ENCODE measurements around the gene DUSP6. TPM values are rescaled to one million over a fixed set of nuclear protein-coding genes. Genes with fewer than 3 reads are reported as not detected.
A peak's percentile ranks its signal among the peaks of the same experiment; 100 is the strongest.

The DUSP6 gene
- total and polyA plus RNA-seq, 2 of the 13 experiments (the other 11 are each of a cell fraction or from before 2014, with no cell fraction given), result 40.9 to 161 TPM

DNA sequence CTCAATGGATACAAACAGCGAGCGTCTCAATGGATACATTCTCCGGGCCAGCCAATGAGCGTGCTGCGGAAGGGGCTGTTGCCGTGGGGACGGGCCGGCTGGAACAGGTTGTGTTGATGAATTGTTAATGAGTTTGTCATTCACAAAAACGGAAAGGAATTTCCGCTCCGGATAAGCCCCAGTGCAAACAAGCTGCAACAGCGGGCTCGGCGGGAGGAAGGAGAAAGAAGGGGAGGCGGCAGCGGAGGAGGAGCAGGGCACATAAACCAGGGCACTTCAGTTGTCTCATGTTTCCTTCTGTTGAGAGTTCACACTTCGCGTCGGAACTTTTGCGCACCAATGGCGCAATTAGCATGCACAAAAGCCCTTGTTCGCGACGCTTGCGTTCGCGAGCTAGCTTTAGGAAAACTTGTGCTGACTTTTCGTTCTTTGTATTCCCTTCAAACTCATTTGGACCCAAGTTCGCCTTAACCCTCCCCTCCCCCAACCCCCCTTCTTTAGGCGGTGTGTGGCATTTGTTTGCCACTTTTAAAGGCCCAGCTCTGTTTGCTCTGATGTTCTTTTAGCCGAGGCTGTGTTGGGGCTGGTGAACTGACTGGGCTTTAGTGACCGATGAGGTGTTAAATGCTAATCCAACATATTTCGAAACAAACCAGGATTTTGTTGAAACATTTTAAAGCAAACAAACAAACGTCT is at the start of gene DUSP6 (continued):
- TF ChIP-seq, protein P1, sequence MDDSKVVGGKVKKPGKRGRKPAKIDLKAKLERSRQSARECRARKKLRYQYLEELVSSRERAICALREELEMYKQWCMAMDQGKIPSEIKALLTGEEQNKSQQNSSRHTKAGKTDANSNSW (CRISPR knock-in tag; IDR thresholded peaks at IDR 0.05; ENCODE audit: borderline replicate concordance), result no peak
- TF ChIP-seq TSC22D2 (CRISPR knock-in tag; IDR thresholded peaks at IDR 0.05; ENCODE audit: borderline replicate concordance), result no peak
- TF ChIP-seq, protein P2, sequence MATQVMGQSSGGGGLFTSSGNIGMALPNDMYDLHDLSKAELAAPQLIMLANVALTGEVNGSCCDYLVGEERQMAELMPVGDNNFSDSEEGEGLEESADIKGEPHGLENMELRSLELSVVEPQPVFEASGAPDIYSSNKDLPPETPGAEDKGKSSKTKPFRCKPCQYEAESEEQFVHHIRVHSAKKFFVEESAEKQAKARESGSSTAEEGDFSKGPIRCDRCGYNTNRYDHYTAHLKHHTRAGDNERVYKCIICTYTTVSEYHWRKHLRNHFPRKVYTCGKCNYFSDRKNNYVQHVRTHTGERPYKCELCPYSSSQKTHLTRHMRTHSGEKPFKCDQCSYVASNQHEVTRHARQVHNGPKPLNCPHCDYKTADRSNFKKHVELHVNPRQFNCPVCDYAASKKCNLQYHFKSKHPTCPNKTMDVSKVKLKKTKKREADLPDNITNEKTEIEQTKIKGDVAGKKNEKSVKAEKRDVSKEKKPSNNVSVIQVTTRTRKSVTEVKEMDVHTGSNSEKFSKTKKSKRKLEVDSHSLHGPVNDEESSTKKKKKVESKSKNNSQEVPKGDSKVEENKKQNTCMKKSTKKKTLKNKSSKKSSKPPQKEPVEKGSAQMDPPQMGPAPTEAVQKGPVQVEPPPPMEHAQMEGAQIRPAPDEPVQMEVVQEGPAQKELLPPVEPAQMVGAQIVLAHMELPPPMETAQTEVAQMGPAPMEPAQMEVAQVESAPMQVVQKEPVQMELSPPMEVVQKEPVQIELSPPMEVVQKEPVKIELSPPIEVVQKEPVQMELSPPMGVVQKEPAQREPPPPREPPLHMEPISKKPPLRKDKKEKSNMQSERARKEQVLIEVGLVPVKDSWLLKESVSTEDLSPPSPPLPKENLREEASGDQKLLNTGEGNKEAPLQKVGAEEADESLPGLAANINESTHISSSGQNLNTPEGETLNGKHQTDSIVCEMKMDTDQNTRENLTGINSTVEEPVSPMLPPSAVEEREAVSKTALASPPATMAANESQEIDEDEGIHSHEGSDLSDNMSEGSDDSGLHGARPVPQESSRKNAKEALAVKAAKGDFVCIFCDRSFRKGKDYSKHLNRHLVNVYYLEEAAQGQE (IDR thresholded peaks at IDR 0.05; ENCODE audit: borderline replicate concordance in 1 of 2, low read depth in 1 of 2, low read length in 2 of 2), result peak in 1 of 2 experiments; percentile 59; a peak in 1 of 4 replicates
- TF ChIP-seq TEAD2 (CRISPR knock-in tag; IDR thresholded peaks at IDR 0.05), result no peak
- TF ChIP-seq BORCS8-MEF2B (CRISPR knock-in tag; IDR thresholded peaks at IDR 0.05), result peak; percentile 66; the same call in 1 of the 2 replicates
- no peak for TF ChIP-seq ZNF530 (CRISPR knock-in tag; IDR thresholded peaks at IDR 0.05; ENCODE audit: low read depth)
- TF ChIP-seq MATR3 (CRISPR knock-in tag; IDR thresholded peaks at IDR 0.05), result no peak
- TF ChIP-seq ZNF263 (CRISPR knock-in tag; IDR thresholded peaks at IDR 0.05), result peak; percentile 96
- no peak; the same call in 1 of the 2 replicates for TF ChIP-seq ZSCAN12 (CRISPR knock-in tag; IDR thresholded peaks at IDR 0.05)
- TF ChIP-seq CREM (IDR thresholded peaks at IDR 0.05), result peak; percentile 88
- no peak for TF ChIP-seq CREM (CRISPR knock-in tag; IDR thresholded peaks at IDR 0.05)
- TF ChIP-seq, protein P3, sequence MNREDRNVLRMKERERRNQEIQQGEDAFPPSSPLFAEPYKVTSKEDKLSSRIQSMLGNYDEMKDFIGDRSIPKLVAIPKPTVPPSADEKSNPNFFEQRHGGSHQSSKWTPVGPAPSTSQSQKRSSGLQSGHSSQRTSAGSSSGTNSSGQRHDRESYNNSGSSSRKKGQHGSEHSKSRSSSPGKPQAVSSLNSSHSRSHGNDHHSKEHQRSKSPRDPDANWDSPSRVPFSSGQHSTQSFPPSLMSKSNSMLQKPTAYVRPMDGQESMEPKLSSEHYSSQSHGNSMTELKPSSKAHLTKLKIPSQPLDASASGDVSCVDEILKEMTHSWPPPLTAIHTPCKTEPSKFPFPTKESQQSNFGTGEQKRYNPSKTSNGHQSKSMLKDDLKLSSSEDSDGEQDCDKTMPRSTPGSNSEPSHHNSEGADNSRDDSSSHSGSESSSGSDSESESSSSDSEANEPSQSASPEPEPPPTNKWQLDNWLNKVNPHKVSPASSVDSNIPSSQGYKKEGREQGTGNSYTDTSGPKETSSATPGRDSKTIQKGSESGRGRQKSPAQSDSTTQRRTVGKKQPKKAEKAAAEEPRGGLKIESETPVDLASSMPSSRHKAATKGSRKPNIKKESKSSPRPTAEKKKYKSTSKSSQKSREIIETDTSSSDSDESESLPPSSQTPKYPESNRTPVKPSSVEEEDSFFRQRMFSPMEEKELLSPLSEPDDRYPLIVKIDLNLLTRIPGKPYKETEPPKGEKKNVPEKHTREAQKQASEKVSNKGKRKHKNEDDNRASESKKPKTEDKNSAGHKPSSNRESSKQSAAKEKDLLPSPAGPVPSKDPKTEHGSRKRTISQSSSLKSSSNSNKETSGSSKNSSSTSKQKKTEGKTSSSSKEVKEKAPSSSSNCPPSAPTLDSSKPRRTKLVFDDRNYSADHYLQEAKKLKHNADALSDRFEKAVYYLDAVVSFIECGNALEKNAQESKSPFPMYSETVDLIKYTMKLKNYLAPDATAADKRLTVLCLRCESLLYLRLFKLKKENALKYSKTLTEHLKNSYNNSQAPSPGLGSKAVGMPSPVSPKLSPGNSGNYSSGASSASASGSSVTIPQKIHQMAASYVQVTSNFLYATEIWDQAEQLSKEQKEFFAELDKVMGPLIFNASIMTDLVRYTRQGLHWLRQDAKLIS (CRISPR knock-in tag; IDR thresholded peaks at IDR 0.05), result no peak
- no peak; the same call in 1 of the 2 replicates for TF ChIP-seq CHD2 (IDR thresholded peaks at IDR 0.05; ENCODE audit: low read depth, low read length)
- TF ChIP-seq ZMYM3 (CRISPR knock-in tag; IDR thresholded peaks at IDR 0.05), result no peak; the same call in 1 of the 2 replicates
- TF ChIP-seq, protein P4, sequence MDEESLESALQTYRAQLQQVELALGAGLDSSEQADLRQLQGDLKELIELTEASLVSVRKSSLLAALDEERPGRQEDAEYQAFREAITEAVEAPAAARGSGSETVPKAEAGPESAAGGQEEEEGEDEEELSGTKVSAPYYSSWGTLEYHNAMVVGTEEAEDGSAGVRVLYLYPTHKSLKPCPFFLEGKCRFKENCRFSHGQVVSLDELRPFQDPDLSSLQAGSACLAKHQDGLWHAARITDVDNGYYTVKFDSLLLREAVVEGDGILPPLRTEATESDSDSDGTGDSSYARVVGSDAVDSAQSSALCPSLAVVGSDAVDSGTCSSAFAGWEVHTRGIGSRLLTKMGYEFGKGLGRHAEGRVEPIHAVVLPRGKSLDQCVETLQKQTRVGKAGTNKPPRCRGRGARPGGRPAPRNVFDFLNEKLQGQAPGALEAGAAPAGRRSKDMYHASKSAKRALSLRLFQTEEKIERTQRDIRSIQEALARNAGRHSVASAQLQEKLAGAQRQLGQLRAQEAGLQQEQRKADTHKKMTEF (CRISPR knock-in tag; IDR thresholded peaks at IDR 0.05), result peak; percentile 60; the same call in 1 of the 2 replicates
- TF ChIP-seq JUNB (CRISPR knock-in tag; IDR thresholded peaks at IDR 0.05; ENCODE audit: borderline replicate concordance), result peak; percentile 83; the same call in 1 of the 2 replicates
- peak; percentile 14; the same call in 1 of the 2 replicates for TF ChIP-seq POLR2G (IDR thresholded peaks at IDR 0.05; ENCODE audit: low read depth, low read length)
- TF ChIP-seq ZNF232 (CRISPR knock-in tag; IDR thresholded peaks at IDR 0.05; ENCODE audit: borderline replicate concordance), result peak; percentile 91
- peak; percentile 94 for TF ChIP-seq MIXL1 (CRISPR knock-in tag; IDR thresholded peaks at IDR 0.05)
- TF ChIP-seq, protein P5, sequence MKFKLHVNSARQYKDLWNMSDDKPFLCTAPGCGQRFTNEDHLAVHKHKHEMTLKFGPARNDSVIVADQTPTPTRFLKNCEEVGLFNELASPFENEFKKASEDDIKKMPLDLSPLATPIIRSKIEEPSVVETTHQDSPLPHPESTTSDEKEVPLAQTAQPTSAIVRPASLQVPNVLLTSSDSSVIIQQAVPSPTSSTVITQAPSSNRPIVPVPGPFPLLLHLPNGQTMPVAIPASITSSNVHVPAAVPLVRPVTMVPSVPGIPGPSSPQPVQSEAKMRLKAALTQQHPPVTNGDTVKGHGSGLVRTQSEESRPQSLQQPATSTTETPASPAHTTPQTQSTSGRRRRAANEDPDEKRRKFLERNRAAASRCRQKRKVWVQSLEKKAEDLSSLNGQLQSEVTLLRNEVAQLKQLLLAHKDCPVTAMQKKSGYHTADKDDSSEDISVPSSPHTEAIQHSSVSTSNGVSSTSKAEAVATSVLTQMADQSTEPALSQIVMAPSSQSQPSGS (CRISPR knock-in tag; IDR thresholded peaks at IDR 0.05), result peak; percentile 85
